Neural crest cell (in vitro differentiated cells): ENCODE measurements around the gene FCN1. TPM values are rescaled to one million over a fixed set of nuclear protein-coding genes. Genes with fewer than 3 reads are reported as not detected.

Experiments
- DNase-seq: peaks from one replicate; pipeline ENCODE4 v3.0.0; 2021; ENCODE audit warnings: low read depth, mixed read lengths, low spot score
- H3K27ac Mint-ChIP-seq: one replicate; pipeline ENCODE4 v1.8.0; 2021; ENCODE audit warnings: mild to moderate bottlenecking, mixed read lengths; ENCODE audit not compliant: unreplicated experiment
- H3K27me3 Mint-ChIP-seq: 2 replicates; pipeline ENCODE4 v1.8.0; 2021; ENCODE audit warnings: low read depth, mild to moderate bottlenecking, mixed read lengths
- H3K36me3 Mint-ChIP-seq: 2 replicates; pipeline ENCODE4 v1.8.0; 2021; ENCODE audit warnings: low read depth, mild to moderate bottlenecking, mixed read lengths
- H3K4me1 Mint-ChIP-seq: 2 replicates; pipeline ENCODE4 v1.8.0; 2021; ENCODE audit warnings: mixed read lengths
- H3K4me3 Mint-ChIP-seq: one replicate; pipeline ENCODE4 v1.8.0; 2021; ENCODE audit warnings: mild to moderate bottlenecking, mixed read lengths
- H3K9me3 Mint-ChIP-seq: 2 replicates; pipeline ENCODE4 v1.8.0; 2021; ENCODE audit warnings: mixed read lengths
- CTCF ChIP-seq: fragments of 200-600 bp; sonication (generic); conservative IDR thresholded peaks from 2 replicates; pipeline ENCODE4 v1.5.0; 2021; ENCODE audit warnings: antibody characterized with exemption, mild to moderate bottlenecking
- total RNA-seq: library from RNA; stranded (reverse); gene quantifications from 2 replicates; pipeline ENCODE4 v1.2.1, GENCODE V29; 2021

The FCN1 gene
- total RNA-seq, 1 donor from 2014 or later: not detected

GRCh38 chr9:134945509-134946275 lies 28.0 kb upstream of the FCN1 start:
- no peak for DNase-seq
- no peaks in the 10 kb centered on the region for H3K9me3 Mint-ChIP-seq
- peaks cover 3% of the 10 kb centered on the region for H3K27me3 Mint-ChIP-seq
- no peak overlapping the region for H3K4me3 Mint-ChIP-seq
- TF ChIP-seq CTCF: no peak
- H3K4me1 Mint-ChIP-seq: peaks cover 20% of the 10 kb centered on the region
- no peaks in the 10 kb centered on the region for H3K36me3 Mint-ChIP-seq
- no peak overlapping the region for H3K27ac Mint-ChIP-seq

- no peaks in the 10 kb centered on the region for H3K36me3 Mint-ChIP-seq
- no peak for TF ChIP-seq CTCF
- H3K4me3 Mint-ChIP-seq: no peak overlapping the region
- no peak overlapping the region for H3K27ac Mint-ChIP-seq
- H3K4me1 Mint-ChIP-seq: peaks cover 20% of the 10 kb centered on the region
- peaks cover 3% of the 10 kb centered on the region for H3K27me3 Mint-ChIP-seq
- no peaks in the 10 kb centered on the region for H3K9me3 Mint-ChIP-seq
- DNase-seq: no peak
These were observed 27.2 kb upstream of the FCN1 start for GRCh38 chr9:134944916-134945315.

- peaks cover 3% of the 10 kb centered on the region for H3K27me3 Mint-ChIP-seq
- no peaks in the 10 kb centered on the region for H3K36me3 Mint-ChIP-seq
- H3K9me3 Mint-ChIP-seq: no peaks in the 10 kb centered on the region
- H3K4me3 Mint-ChIP-seq: no peak overlapping the region
- no peak for TF ChIP-seq CTCF
- DNase-seq: no peak
- peak overlapping the region; percentile 78 for H3K27ac Mint-ChIP-seq
- H3K4me1 Mint-ChIP-seq: peaks cover 20% of the 10 kb centered on the region
These were observed 26.7 kb upstream of the FCN1 start for GRCh38 chr9:134944351-134944802.

GRCh38 chr9:134943836-134944235 lies 26.1 kb upstream of the FCN1 start:
- H3K27me3 Mint-ChIP-seq: peaks cover 3% of the 10 kb centered on the region
- no peak for TF ChIP-seq CTCF
- H3K4me3 Mint-ChIP-seq: no peak overlapping the region
- no peak for DNase-seq
- H3K27ac Mint-ChIP-seq: no peak overlapping the region
- H3K36me3 Mint-ChIP-seq: no peaks in the 10 kb centered on the region
- H3K4me1 Mint-ChIP-seq: peaks cover 20% of the 10 kb centered on the region
- H3K9me3 Mint-ChIP-seq: no peaks in the 10 kb centered on the region

GRCh38 chr9:134943411-134943810 lies 25.7 kb upstream of the FCN1 start:
- no peak overlapping the region for H3K4me3 Mint-ChIP-seq
- no peaks in the 10 kb centered on the region for H3K36me3 Mint-ChIP-seq
- no peaks in the 10 kb centered on the region for H3K9me3 Mint-ChIP-seq
- peaks cover 20% of the 10 kb centered on the region for H3K4me1 Mint-ChIP-seq
- H3K27me3 Mint-ChIP-seq: peaks cover 3% of the 10 kb centered on the region
- no peak overlapping the region for H3K27ac Mint-ChIP-seq
- DNase-seq: no peak
- TF ChIP-seq CTCF: no peak
